ENCODE results near the gene THSD1.

DNA sequence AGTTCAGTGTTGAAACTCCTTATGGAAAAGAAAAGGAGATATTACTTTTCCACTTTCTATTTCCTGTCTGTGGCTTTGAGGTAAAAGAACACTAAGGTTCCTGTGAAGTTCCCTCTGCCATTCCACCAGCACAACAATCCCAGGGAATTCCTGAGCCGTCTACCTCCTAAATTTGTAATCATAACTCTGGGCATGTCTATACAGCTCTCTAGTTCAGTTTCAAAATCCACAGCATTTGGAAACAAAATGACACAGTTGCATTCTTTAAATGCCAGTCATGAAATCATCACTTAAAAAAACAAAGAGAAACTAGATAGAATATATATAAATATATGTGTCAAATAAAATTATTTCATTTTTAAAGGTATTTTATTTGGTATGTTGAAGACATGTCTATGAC is 9.0 kb upstream of the THSD1 start:
- TF ChIP-seq POLR2AphosphoS5 (IDR thresholded peaks at IDR 0.05; ENCODE audit: borderline replicate concordance, low read depth, low read length) (no peak), EZH2 (IDR thresholded peaks at IDR 0.05) (no peak), FOXP2 (optimal IDR thresholded peaks at IDR 0.05; ENCODE audit: control extremely low read depth, extremely low read length, insufficient read depth) (no peak)
